HepG2 (cell line): ENCODE data around the gene MMP19. TPM values are rescaled to one million over a fixed set of nuclear protein-coding genes. Genes with fewer than 3 reads are reported as not detected.

Experiments
- BHLHE40 ChIP-seq: IDR thresholded peaks from 2 replicates; pipeline ENCODE4 v1.6.1; 2011; ENCODE audit warnings: low read length, improper control_type of control experiment
- ELF1 ChIP-seq: sonication (generic); formaldehyde crosslinking; IDR thresholded peaks from 2 replicates; pipeline ENCODE4 v1.4.0; 2020; ENCODE audit warnings: missing genetic modification reagents
- FLYWCH1 ChIP-seq: sonication (generic); formaldehyde crosslinking; IDR thresholded peaks from 2 replicates; pipeline ENCODE4 v1.8.1; 2023; ENCODE audit warnings: mild to moderate bottlenecking, missing genetic modification reagents
- GPBP1L1 ChIP-seq: sonication (generic); formaldehyde crosslinking; IDR thresholded peaks from 2 replicates; pipeline ENCODE4 v1.5.0; 2020; ENCODE audit warnings: mild to moderate bottlenecking, missing genetic modification reagents
- HOXA5 ChIP-seq: sonication (generic); formaldehyde crosslinking; IDR thresholded peaks from 2 replicates; pipeline ENCODE4 v1.4.0; 2020; ENCODE audit warnings: missing genetic modification reagents
- HOXA9 ChIP-seq: sonication (generic); formaldehyde crosslinking; IDR thresholded peaks from 2 replicates; pipeline ENCODE4 v1.8.1; 2022; ENCODE audit warnings: missing genetic modification reagents, mild to moderate bottlenecking, moderate library complexity, borderline replicate concordance
- KDM6A ChIP-seq: IDR thresholded peaks from 2 replicates; pipeline ENCODE4 v1.6.1; 2016; ENCODE audit warnings: low read depth
- MEIS2 ChIP-seq: sonication (generic); formaldehyde crosslinking; IDR thresholded peaks from 2 replicates; pipeline ENCODE4 v1.9.0; 2021; ENCODE audit warnings: mild to moderate bottlenecking, missing genetic modification reagents
- MIER3 ChIP-seq: IDR thresholded peaks from 2 replicates; pipeline ENCODE4 v1.6.1; 2016; ENCODE audit warnings: missing compliant biosample characterization, borderline replicate concordance
- NR1H2 ChIP-seq: sonication (generic); formaldehyde crosslinking; IDR thresholded peaks from 2 replicates; pipeline ENCODE4 v1.8.1; 2022; ENCODE audit warnings: low read depth, missing genetic modification reagents, borderline replicate concordance
- ONECUT2 ChIP-seq: sonication (generic); formaldehyde crosslinking; IDR thresholded peaks from 2 replicates; pipeline ENCODE4 v1.4.0; 2020; ENCODE audit warnings: missing genetic modification reagents
- PITX1 ChIP-seq: sonication (generic); formaldehyde crosslinking; IDR thresholded peaks from 2 replicates; pipeline ENCODE4 v1.5.1; 2020; ENCODE audit warnings: mild to moderate bottlenecking, missing genetic modification reagents
- PRDM10 ChIP-seq: sonication (generic); formaldehyde crosslinking; IDR thresholded peaks from 2 replicates; pipeline ENCODE4 v1.4.0; 2020; ENCODE audit warnings: low read depth, missing genetic modification reagents
- SALL2 ChIP-seq: sonication (generic); formaldehyde crosslinking; IDR thresholded peaks from 2 replicates; pipeline ENCODE4 v1.8.1; 2023; ENCODE audit warnings: mild to moderate bottlenecking, missing genetic modification reagents, inconsistent platforms
- SP140L ChIP-seq: sonication (generic); formaldehyde crosslinking; IDR thresholded peaks from 2 replicates; pipeline ENCODE4 v1.4.0; 2020; ENCODE audit warnings: missing genetic modification reagents, borderline replicate concordance
- STAG1 ChIP-seq: sonication (generic); formaldehyde crosslinking; IDR thresholded peaks from 2 replicates; pipeline ENCODE4 v1.4.0; 2020; ENCODE audit warnings: missing genetic modification reagents
- TCF7L2 ChIP-seq: IDR thresholded peaks from 2 replicates; pipeline ENCODE4 v1.6.1; 2011; ENCODE audit warnings: mild to moderate bottlenecking, low read depth, low read length, moderate library complexity
- TFAP4 ChIP-seq: sonication (generic); IDR thresholded peaks from 2 replicates; pipeline ENCODE4 v1.6.1; 2016; ENCODE audit warnings: low read depth, borderline replicate concordance
- ZBTB8A ChIP-seq: sonication (generic); formaldehyde crosslinking; IDR thresholded peaks from 2 replicates; pipeline ENCODE4 v1.4.0; 2020; ENCODE audit warnings: mild to moderate bottlenecking, low read depth, missing genetic modification reagents, borderline replicate concordance
- ZNF292 ChIP-seq: sonication (generic); formaldehyde crosslinking; IDR thresholded peaks from 2 replicates; pipeline ENCODE4 v1.8.1; 2022; ENCODE audit warnings: mild to moderate bottlenecking, low read depth, missing genetic modification reagents, borderline replicate concordance
- ZNF317 ChIP-seq: sonication (generic); formaldehyde crosslinking; IDR thresholded peaks from 2 replicates; pipeline ENCODE4 v1.5.0; 2020; ENCODE audit warnings: mild to moderate bottlenecking, missing genetic modification reagents
- ZNF597 ChIP-seq: sonication (generic); formaldehyde crosslinking; IDR thresholded peaks from 2 replicates; pipeline ENCODE4 v1.5.0; 2020; ENCODE audit warnings: missing genetic modification reagents
- ZNF850 ChIP-seq: sonication (generic); formaldehyde crosslinking; conservative IDR thresholded peaks from 2 replicates; pipeline ENCODE4 v1.9.0; 2021; ENCODE audit warnings: mild to moderate bottlenecking, missing genetic modification reagents
- polyA plus RNA-seq, 8 experiments: library from polyadenylated mRNA; depleted of rRNA in 3 of 8; stranded (reverse) in 7 of 8; unstranded in 1 of 8; fragments of >200 nt; fragmentation: Illumina TruSeq in 4 of 8; extraction: Trizol in 4 of 8; gene quantifications; 2 replicates each; pipeline versions ENCODE4 v1.2.1 to v1.2.3, GENCODE V29; 2011 to 2016; ENCODE audit warnings: low read depth in 4 of 8, missing spikeins in 1 of 8, mixed read lengths in 1 of 8; ENCODE audit not compliant: insufficient read depth in 1 of 8
- total RNA-seq, 5 experiments: library from RNA; depleted of rRNA; stranded (reverse); fragments of >200 nt; fragmentation: Illumina TruSeq; extraction: Trizol; gene quantifications; 2 replicates each; pipeline ENCODE4 v1.2.3, GENCODE V29; 2016; ENCODE audit warnings: low read depth in 1 of 5

Gene MMP19
- total and polyA plus RNA-seq, 2 of the 13 experiments (the other 11 are each of a cell fraction or from before 2014, with no cell fraction given): 0.07 to 0.08 TPM

- TF ChIP-seq TCF7L2: no peak
- no peak for TF ChIP-seq ZNF597 (CRISPR knock-in tag)
- no peak for TF ChIP-seq ONECUT2 (CRISPR knock-in tag)
- TF ChIP-seq FLYWCH1 (CRISPR knock-in tag): no peak
- no peak for TF ChIP-seq PITX1 (CRISPR knock-in tag)
- no peak for TF ChIP-seq KDM6A
- TF ChIP-seq ZNF850 (CRISPR knock-in tag): no peak
- 0 out of 2 replicates have a peak, but pooled peaks have one; percentile 9 for TF ChIP-seq ELF1 (CRISPR knock-in tag)
- no peak for TF ChIP-seq ZNF292 (CRISPR knock-in tag)
- TF ChIP-seq GPBP1L1 (CRISPR knock-in tag): no peak
- TF ChIP-seq TFAP4: no peak
- TF ChIP-seq NR1H2 (CRISPR knock-in tag): no peak
- no peak for TF ChIP-seq MEIS2 (CRISPR knock-in tag)
- TF ChIP-seq MIER3: no peak
- TF ChIP-seq SP140L (CRISPR knock-in tag): no peak
- TF ChIP-seq PRDM10 (CRISPR knock-in tag): peak; percentile 99
- no peak for TF ChIP-seq HOXA9
- peak; percentile 43; the same call in 1 of the 2 replicates for TF ChIP-seq HOXA5
- TF ChIP-seq BHLHE40: peak; percentile 82
- no peak; the same call in 1 of the 2 replicates for TF ChIP-seq ZBTB8A (CRISPR knock-in tag)
- no peak for TF ChIP-seq ZNF317 (CRISPR knock-in tag)
- TF ChIP-seq STAG1 (CRISPR knock-in tag): no peak
- no peak for TF ChIP-seq SALL2
These were observed 11.9 kb downstream of the MMP19 start (continued) for GRCh38 chr12:55830601-55831446.
